DMS 273 (cell line): ENCODE data around the gene GON4L.
"Not testable (repeated sequence)": the region's sequence is repeated elsewhere in the genome, so short reads cannot be mapped to it uniquely, and the experiment has no call there.

ENCODE experiments used
- DNase-seq: peaks from one replicate; lab custom pipeline; 2025; ENCODE audit not compliant: unreplicated experiment; lab: John Stamatoyannopoulos, UW

GON4L gene

GRCh38 chr1:155703216-155703615, 153.8 kb downstream of the GON4L start:
- no peak for DNase-seq

- DNase-seq = not testable (repeated sequence)
Measured at GRCh38 chr1:155701675-155702074, 155.3 kb downstream of the GON4L start.
